K562 (cell line): ENCODE data around the gene ZNF689. TPM values are rescaled to one million over a fixed set of nuclear protein-coding genes. Genes with fewer than 3 reads are reported as not detected.

ENCODE experiments used
- CCNT2 ChIP-seq: IDR thresholded peaks from 2 replicates; pipeline ENCODE4 v1.6.1; 2011; ENCODE audit warnings: borderline replicate concordance, low read depth, mild to moderate bottlenecking, moderate library complexity, mixed read lengths, low read length; ENCODE audit not compliant: insufficient read length; ENCODE audit errors: extremely low read depth
- CHD2 ChIP-seq: IDR thresholded peaks from 2 replicates; pipeline ENCODE4 v1.6.1; 2011; ENCODE audit warnings: low read depth, low read length
- CREB5 ChIP-seq: fragments of 250-450 bp; sonication (Bioruptor Pico); IDR thresholded peaks from 2 replicates; pipeline ENCODE4 v1.5.0; 2020; ENCODE audit warnings: mild to moderate bottlenecking
- FOXM1 ChIP-seq, 2 experiments: fragments of 450-650 bp in 1 of 2; sonication (generic) in 1 of 2; formaldehyde crosslinking in 1 of 2; IDR thresholded peaks; 2 replicates each; pipeline versions ENCODE4 v1.6.1 to v1.9.0; 2017 to 2022; ENCODE audit warnings: low read depth in 2 of 2, mild to moderate bottlenecking in 2 of 2, missing genetic modification reagents in 1 of 2, moderate library complexity in 1 of 2
- GTF2E2 ChIP-seq: fragments of 200-800 bp; sonication (Bioruptor generic); IDR thresholded peaks from 2 replicates; pipeline ENCODE4 v1.6.1; 2016; ENCODE audit warnings: missing genetic modification characterization, missing compliant biosample characterization
- HMGN3 ChIP-seq: IDR thresholded peaks from 2 replicates; pipeline ENCODE4 v1.6.1; 2011; ENCODE audit warnings: borderline replicate concordance, low read depth, mild to moderate bottlenecking, mixed read lengths, low read length; ENCODE audit not compliant: insufficient read length; ENCODE audit errors: extremely low read depth
- HNRNPLL ChIP-seq: fragments of 200-400 bp; formaldehyde crosslinking; IDR thresholded peaks from 2 replicates; pipeline ENCODE4 v1.6.1; 2017; ENCODE audit warnings: low read length, low read depth, mild to moderate bottlenecking; ENCODE audit not compliant: poor library complexity, severe bottlenecking
- MAZ ChIP-seq, 2 experiments: fragments of 450-650 bp in 1 of 2; sonication (generic) in 1 of 2; formaldehyde crosslinking; IDR thresholded peaks in 1 of 2; conservative IDR thresholded peaks in 1 of 2; 2 replicates each; pipeline versions ENCODE4 v1.4.0 to v1.5.0; 2020; ENCODE audit warnings: mild to moderate bottlenecking in 1 of 2, missing genetic modification reagents in 1 of 2
- MEIS2 ChIP-seq: fragments of 450-650 bp; IDR thresholded peaks from 2 replicates; pipeline ENCODE4 v1.6.1; 2014; ENCODE audit warnings: mild to moderate bottlenecking; ENCODE audit not compliant: partially characterized antibody
- NBN ChIP-seq: fragments of 450-650 bp; IDR thresholded peaks from 2 replicates; pipeline ENCODE4 v1.6.1; 2016; ENCODE audit warnings: low read depth, mild to moderate bottlenecking
- NFE2 ChIP-seq: IDR thresholded peaks from 2 replicates; pipeline ENCODE4 v1.6.1; 2014; ENCODE audit warnings: antibody characterized with exemption, low read depth
- PCBP1 ChIP-seq: fragments of 200-400 bp; formaldehyde crosslinking; IDR thresholded peaks from 2 replicates; pipeline ENCODE4 v1.6.1; 2018; ENCODE audit warnings: mild to moderate bottlenecking, low read depth, low read length; ENCODE audit not compliant: poor library complexity, severe bottlenecking
- RBBP5 ChIP-seq: fragments of 200-600 bp; sonication (generic); IDR thresholded peaks from 2 replicates; pipeline ENCODE4 v1.6.1; 2012; ENCODE audit warnings: borderline replicate concordance, mild to moderate bottlenecking, low read length, control low read depth, inconsistent platforms; ENCODE audit not compliant: insufficient read depth, poor library complexity, severe bottlenecking
- SMAD4 ChIP-seq: fragments of 250-450 bp; sonication (Bioruptor Pico); conservative IDR thresholded peaks from 2 replicates; pipeline ENCODE4 v1.8.0; 2021; ENCODE audit warnings: inconsistent platforms, mild to moderate bottlenecking, moderate library complexity
- SOX6 ChIP-seq: fragments of 450-650 bp; IDR thresholded peaks from 2 replicates; pipeline ENCODE4 v1.6.1; 2014; ENCODE audit warnings: mild to moderate bottlenecking
- SRF ChIP-seq, 2 experiments: fragments of 250-450, 450-650 bp in 1 of 2; sonication (Bioruptor Pico) in 1 of 2; sonication (generic) in 1 of 2; formaldehyde crosslinking; IDR thresholded peaks; 2 replicates each; pipeline versions ENCODE4 v1.5.0 to v1.5.1; 2020 to 2022; ENCODE audit warnings: mild to moderate bottlenecking in 1 of 2, missing genetic modification reagents in 1 of 2
- TBP ChIP-seq: optimal IDR thresholded peaks from 2 replicates; pipeline ENCODE3; 2011; ENCODE audit warnings: low read depth, low read length, improper control_type of control experiment
- ZKSCAN3 ChIP-seq: fragments of 250-450 bp; sonication (Bioruptor Pico); IDR thresholded peaks from 2 replicates; pipeline ENCODE4 v1.4.0; 2020
- polyA plus RNA-seq, 8 experiments: library from polyadenylated mRNA; depleted of rRNA in 4 of 8; stranded (reverse) in 5 of 8; unstranded in 3 of 8; fragments of >200 nt; fragmentation: Nextera tagmentation in 2 of 8; fragmentation: Illumina TruSeq in 1 of 8; extraction: Ambion mirVana in 2 of 8; extraction: Trizol in 1 of 8; gene quantifications; 2 replicates each; pipeline versions ENCODE4 v1.2.1 to v1.2.3, GENCODE V29; 2011 to 2014; ENCODE audit warnings: inconsistent platforms in 1 of 8, missing spikeins in 1 of 8
- total RNA-seq, 7 experiments: library from RNA; depleted of rRNA in 6 of 7; stranded (reverse); fragments of >200 nt in 6 of 7; fragmentation: Illumina TruSeq in 2 of 7; extraction: Trizol in 2 of 7; gene quantifications; 2 replicates each; pipeline versions ENCODE4 v1.2.1 to v1.2.3, GENCODE V29; 2011 to 2021; ENCODE audit warnings: low replicate concordance in 1 of 7
- TF ChIP-seq, protein P1 (sequence below): fragments of 450-650 bp; IDR thresholded peaks from 2 replicates; pipeline ENCODE4 v1.7.0; 2016; ENCODE audit warnings: borderline replicate concordance
- TF ChIP-seq, protein P2 (sequence below): fragments of 450-650 bp; formaldehyde crosslinking; IDR thresholded peaks from 2 replicates; pipeline ENCODE4 v1.4.0; 2022; ENCODE audit warnings: mild to moderate bottlenecking, moderate library complexity

The ZNF689 gene
- total and polyA plus RNA-seq, 9 of the 15 experiments (the other 6 are each of a cell fraction or from before 2014, with no cell fraction given): 5.4 to 15.4 (median 10.8) TPM

DNA sequence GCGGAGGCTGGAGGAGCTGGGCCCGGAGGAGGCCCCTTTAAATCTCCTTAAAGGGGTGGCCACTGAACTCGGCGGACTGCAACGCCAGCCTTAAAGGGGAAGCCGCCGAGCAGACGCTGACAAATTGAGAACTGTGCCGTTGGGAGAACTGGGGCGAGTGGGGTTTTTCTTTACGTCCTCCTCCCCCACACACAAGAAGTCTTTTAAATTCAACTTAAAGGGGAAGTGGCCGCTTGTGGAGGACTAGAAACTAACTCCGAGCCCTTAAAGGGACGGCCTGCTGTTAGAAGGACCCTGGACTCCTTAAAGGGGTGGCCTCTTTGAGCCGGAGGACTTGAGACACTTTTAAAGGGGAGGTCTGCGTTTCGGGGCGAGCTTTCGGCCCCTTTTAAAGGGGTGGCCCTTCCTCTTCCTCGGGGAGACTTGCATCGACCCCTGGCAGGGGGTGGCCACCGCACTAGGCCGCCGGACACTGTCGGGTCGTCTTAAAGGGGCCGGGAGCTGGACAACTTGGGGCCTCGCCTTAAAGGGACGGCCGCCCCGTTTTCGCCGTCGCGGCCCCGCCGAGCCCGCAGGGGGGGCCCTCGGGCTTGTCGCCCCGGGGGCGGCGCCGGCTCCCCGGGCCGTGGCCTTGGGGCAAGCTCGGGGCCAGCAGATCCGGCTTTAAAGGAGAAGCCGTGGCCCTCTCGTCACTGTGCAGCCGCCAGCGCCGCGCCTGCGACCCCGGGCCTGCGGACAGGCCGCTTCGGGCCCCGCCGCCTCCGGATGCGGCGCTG is 48.7 kb upstream of the ZNF689 start (continued):
- TF ChIP-seq HNRNPLL: peak; percentile 83
- TF ChIP-seq RBBP5: peak; percentile 77
- TF ChIP-seq MAZ (CRISPR knock-in tag; conservative IDR thresholded peaks at IDR 0.05 in 1 of 2, IDR thresholded peaks at IDR 0.05 in 1 of 2): peak in 1 of 2 experiments; percentile 4; a peak in 2 of 4 replicates
- TF ChIP-seq CCNT2: peak; percentile 71
- TF ChIP-seq, protein P1, sequence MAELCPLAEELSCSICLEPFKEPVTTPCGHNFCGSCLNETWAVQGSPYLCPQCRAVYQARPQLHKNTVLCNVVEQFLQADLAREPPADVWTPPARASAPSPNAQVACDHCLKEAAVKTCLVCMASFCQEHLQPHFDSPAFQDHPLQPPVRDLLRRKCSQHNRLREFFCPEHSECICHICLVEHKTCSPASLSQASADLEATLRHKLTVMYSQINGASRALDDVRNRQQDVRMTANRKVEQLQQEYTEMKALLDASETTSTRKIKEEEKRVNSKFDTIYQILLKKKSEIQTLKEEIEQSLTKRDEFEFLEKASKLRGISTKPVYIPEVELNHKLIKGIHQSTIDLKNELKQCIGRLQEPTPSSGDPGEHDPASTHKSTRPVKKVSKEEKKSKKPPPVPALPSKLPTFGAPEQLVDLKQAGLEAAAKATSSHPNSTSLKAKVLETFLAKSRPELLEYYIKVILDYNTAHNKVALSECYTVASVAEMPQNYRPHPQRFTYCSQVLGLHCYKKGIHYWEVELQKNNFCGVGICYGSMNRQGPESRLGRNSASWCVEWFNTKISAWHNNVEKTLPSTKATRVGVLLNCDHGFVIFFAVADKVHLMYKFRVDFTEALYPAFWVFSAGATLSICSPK: peak; percentile 100
- TF ChIP-seq FOXM1 (IDR thresholded peaks at IDR 0.05; ENCODE audit: low read depth): peak; percentile 85
- TF ChIP-seq FOXM1 (CRISPR knock-in tag; IDR thresholded peaks at IDR 0.05; ENCODE audit: low read depth): no peak
- TF ChIP-seq SMAD4 (CRISPR knock-in tag): peak; percentile 84
- peak; percentile 39 for TF ChIP-seq MEIS2
- TF ChIP-seq CREB5 (CRISPR knock-in tag): 0 out of 2 replicates have a peak, but pooled peaks have one; percentile 55
- TF ChIP-seq HMGN3: peak; percentile 75
- peak; percentile 18 for TF ChIP-seq PCBP1
- TF ChIP-seq TBP: peak; percentile 15
- TF ChIP-seq CHD2: no peak
- TF ChIP-seq ZKSCAN3: no peak
- TF ChIP-seq GTF2E2 (tag): peak; percentile 64; the same call in 1 of the 2 replicates
- TF ChIP-seq NBN: 0 out of 2 replicates have a peak, but pooled peaks have one; percentile 5
- TF ChIP-seq SRF (CRISPR knock-in tag; IDR thresholded peaks at IDR 0.05): 0 out of 4 replicates have a peak, but pooled peaks of 1 of the 2 experiments have one; percentile 92
- TF ChIP-seq NFE2: peak; percentile 28
- TF ChIP-seq, protein P2, sequence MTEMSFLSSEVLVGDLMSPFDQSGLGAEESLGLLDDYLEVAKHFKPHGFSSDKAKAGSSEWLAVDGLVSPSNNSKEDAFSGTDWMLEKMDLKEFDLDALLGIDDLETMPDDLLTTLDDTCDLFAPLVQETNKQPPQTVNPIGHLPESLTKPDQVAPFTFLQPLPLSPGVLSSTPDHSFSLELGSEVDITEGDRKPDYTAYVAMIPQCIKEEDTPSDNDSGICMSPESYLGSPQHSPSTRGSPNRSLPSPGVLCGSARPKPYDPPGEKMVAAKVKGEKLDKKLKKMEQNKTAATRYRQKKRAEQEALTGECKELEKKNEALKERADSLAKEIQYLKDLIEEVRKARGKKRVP: no peak
- 0 out of 2 replicates have a peak, but pooled peaks have one; percentile 8 for TF ChIP-seq SOX6
